Hepatocyte (in vitro differentiated cells): ENCODE data around the gene SLC6A8. TPM values are rescaled to one million over a fixed set of nuclear protein-coding genes. Genes with fewer than 3 reads are reported as not detected.

Experiments
- DNase-seq: peaks from one replicate; pipeline ENCODE4 v3.0.0-alpha.2; 2016; ENCODE audit warnings: low spot score
- H2AFZ ChIP-seq: fragments of 200-600 bp; sonication (generic); 2 replicates; pipeline ENCODE4 v1.6.0; 2016; ENCODE audit warnings: antibody characterized with exemption, mild to moderate bottlenecking
- H3K27ac ChIP-seq: fragments of 200-600 bp; sonication (generic); 2 replicates; pipeline ENCODE4 v1.5.1; 2016; ENCODE audit warnings: mild to moderate bottlenecking
- H3K27me3 ChIP-seq: fragments of 200-600 bp; sonication (generic); 2 replicates; pipeline ENCODE4 v1.6.1; 2016
- H3K36me3 ChIP-seq: fragments of 200-600 bp; sonication (generic); replicated peaks from 2 replicates; pipeline ENCODE4 v1.5.1; 2016; ENCODE audit warnings: low read depth; ENCODE audit not compliant: insufficient read depth
- H3K4me1 ChIP-seq: fragments of 200-600 bp; sonication (generic); 2 replicates; pipeline ENCODE4 v1.5.1; 2016; ENCODE audit warnings: mild to moderate bottlenecking, moderate library complexity; ENCODE audit not compliant: insufficient read depth
- H3K4me2 ChIP-seq: fragments of 200-600 bp; sonication (generic); 2 replicates; pipeline ENCODE4 v1.6.0; 2016
- H3K4me3 ChIP-seq: fragments of 200-600 bp; sonication (generic); 2 replicates; pipeline ENCODE4 v1.5.1; 2016; ENCODE audit warnings: mild to moderate bottlenecking
- H3K79me2 ChIP-seq: fragments of 200-600 bp; sonication (generic); 2 replicates; pipeline ENCODE4 v1.6.0; 2017; ENCODE audit warnings: mild to moderate bottlenecking
- H3K9me2 ChIP-seq: fragments of 200-600 bp; sonication (generic); replicated peaks from 2 replicates; pipeline ENCODE4 v1.6.0; 2017; ENCODE audit warnings: mild to moderate bottlenecking; ENCODE audit not compliant: insufficient read depth
- H3K9me3 ChIP-seq: fragments of 200-600 bp; sonication (generic); 2 replicates; pipeline ENCODE4 v1.5.1; 2016; ENCODE audit warnings: low read depth, mild to moderate bottlenecking
- H4K20me1 ChIP-seq: fragments of 200-600 bp; sonication (generic); 2 replicates; pipeline ENCODE4 v1.6.0; 2016; ENCODE audit warnings: mild to moderate bottlenecking; ENCODE audit not compliant: insufficient read depth, poor library complexity, severe bottlenecking
- CTCF ChIP-seq: fragments of 200-600 bp; sonication (generic); IDR thresholded peaks from 2 replicates; pipeline ENCODE4 v1.5.1; 2016; ENCODE audit warnings: antibody characterized with exemption, mild to moderate bottlenecking; ENCODE audit not compliant: poor library complexity
- EZH2 ChIP-seq: fragments of 200-600 bp; sonication (generic); IDR thresholded peaks from 2 replicates; pipeline ENCODE4 v1.6.1; 2016; ENCODE audit warnings: antibody characterized with exemption, mild to moderate bottlenecking, borderline replicate concordance
- EZH2phosphoT487 ChIP-seq: fragments of 200-600 bp; sonication (generic); IDR thresholded peaks from one replicate; pipeline ENCODE4 v1.6.1; 2018; ENCODE audit warnings: antibody characterized with exemption, mild to moderate bottlenecking, low read depth, moderate library complexity; ENCODE audit not compliant: unreplicated experiment, severe bottlenecking
- WGBS: methylation state at CpG from one replicate; pipeline ENCODE4 v1.1.6; 2016; ENCODE audit warnings: low lambda C conversion rate; ENCODE audit errors: missing lambda C conversion rate; 5-methylcytosine and 5-hydroxymethylcytosine counted together
- polyA plus RNA-seq: library from polyadenylated mRNA; unstranded; fragments of >200 nt; fragmentation: Nextera tagmentation; extraction: Ambion mirVana; gene quantifications from 2 replicates; pipeline ENCODE4 v1.2.1, GENCODE V29; 2016
- total RNA-seq: library from RNA; depleted of rRNA; stranded (reverse); fragments of >200 nt; gene quantifications from 2 replicates; pipeline ENCODE4 v1.2.3, GENCODE V29; 2014

SLC6A8 gene
- total and polyA plus RNA-seq, 2 experiments from 2014 or later, result 28.4 to 36.7 TPM

GRCh38 chrX:153723351-153724251 is 35.9 kb downstream of the SLC6A8 start:
- Histone ChIP-seq H3K27me3 (no peaks in the 10 kb centered on the region), H3K36me3 (no peaks in the 10 kb centered on the region), H3K9me3 (no peaks in the 10 kb centered on the region), H3K4me2 (peak overlapping the region; percentile 85), H3K4me1 (peaks cover 32% of the 10 kb centered on the region), H4K20me1 (peaks cover 9% of the 10 kb centered on the region), H3K79me2 (peaks cover 34% of the 10 kb centered on the region), H3K9me2 (no peaks in the 10 kb centered on the region), H3K4me3 (peak overlapping the region; percentile 38), H3K27ac (peak overlapping the region; percentile 94), H2AFZ (peak overlapping the region; percentile 62)
- DNase-seq, result peak; percentile 57
- TF ChIP-seq EZH2phosphoT487 (no peak), EZH2 (no peak), CTCF (peak; percentile 37)
- WGBS, result 33% methylated on average over 39 of the region's 78 CpGs

GRCh38 chrX:153724252-153725038 is 36.7 kb downstream of the SLC6A8 start, which contains the start of the genes ABCD1 and BCAP31:
Gene ABCD1, plus strand, starts transcription at chrX:153724856. Its CDS starts 411 bp downstream, at chrX:153725267.
Gene BCAP31, minus strand, starts transcription at chrX:153724387. Its CDS starts 1,143 bp downstream, at chrX:153723244.
- peaks cover 32% of the 10 kb centered on the region for H3K4me1 ChIP-seq
- H3K79me2 ChIP-seq, result peaks cover 32% of the 10 kb centered on the region
- H3K9me3 ChIP-seq, result no peaks in the 10 kb centered on the region
- peak within 1 kb of the TSS; percentile 38 for H3K4me3 ChIP-seq
- peak; percentile 95 for DNase-seq
- H3K27me3 ChIP-seq, result no peaks in the 10 kb centered on the region
- no peaks in the 10 kb centered on the region for H3K36me3 ChIP-seq
- H4K20me1 ChIP-seq, result peaks cover 9% of the 10 kb centered on the region
- no peaks in the 10 kb centered on the region for H3K9me2 ChIP-seq
- peak within 1 kb of the TSS; percentile 85 for H3K4me2 ChIP-seq
- peak within 1 kb of the TSS; percentile 62 for H2AFZ ChIP-seq
- H3K27ac ChIP-seq, result peak within 1 kb of the TSS; percentile 94
- TF ChIP-seq EZH2 (no peak), CTCF (no peak), EZH2phosphoT487 (no peak)
- WGBS, result 27% methylated on average over 7 of the region's 88 CpGs

GRCh38 chrX:153725039-153725831 is 37.5 kb downstream of the SLC6A8 start:
- Histone ChIP-seq H4K20me1 (peaks cover 9% of the 10 kb centered on the region), H3K27me3 (no peaks in the 10 kb centered on the region), H3K4me1 (peaks cover 32% of the 10 kb centered on the region), H3K4me3 (no peak overlapping the region), H3K79me2 (peaks cover 30% of the 10 kb centered on the region), H3K27ac (peak overlapping the region; percentile 88), H3K9me3 (no peaks in the 10 kb centered on the region), H3K9me2 (no peaks in the 10 kb centered on the region), H3K36me3 (no peaks in the 10 kb centered on the region), H2AFZ (no peak overlapping the region), H3K4me2 (peak overlapping the region; percentile 84)
- 84% methylated on average over 47 of the region's 55 CpGs for WGBS
- TF ChIP-seq EZH2phosphoT487, result no peak
- TF ChIP-seq EZH2, result no peak
- no peak for TF ChIP-seq CTCF
- DNase-seq, result no peak
